Inflammatory macrophage (primary cell): ENCODE results near the gene ALG1.
"Not testable (repeated sequence)": the region's sequence is repeated elsewhere in the genome, so short reads cannot be mapped to it uniquely, and the experiment has no call there.

Source experiments
- DNase-seq, 2 donors: peaks; one replicate each; pipeline ENCODE4 v3.0.0-alpha.2; 2020 to 2022
- total RNA-seq, 18 experiments: gene quantifications; one replicate each; lab custom pipeline; 2026; ENCODE audit warnings: mixed read lengths in 6 of 18, inconsistent platforms in 2 of 18; lab: John Stamatoyannopoulos, UW

The ALG1 gene
- 12.3 to 57.8 (median 33.7) reads per million in 18 experiments for total RNA-seq

DNA sequence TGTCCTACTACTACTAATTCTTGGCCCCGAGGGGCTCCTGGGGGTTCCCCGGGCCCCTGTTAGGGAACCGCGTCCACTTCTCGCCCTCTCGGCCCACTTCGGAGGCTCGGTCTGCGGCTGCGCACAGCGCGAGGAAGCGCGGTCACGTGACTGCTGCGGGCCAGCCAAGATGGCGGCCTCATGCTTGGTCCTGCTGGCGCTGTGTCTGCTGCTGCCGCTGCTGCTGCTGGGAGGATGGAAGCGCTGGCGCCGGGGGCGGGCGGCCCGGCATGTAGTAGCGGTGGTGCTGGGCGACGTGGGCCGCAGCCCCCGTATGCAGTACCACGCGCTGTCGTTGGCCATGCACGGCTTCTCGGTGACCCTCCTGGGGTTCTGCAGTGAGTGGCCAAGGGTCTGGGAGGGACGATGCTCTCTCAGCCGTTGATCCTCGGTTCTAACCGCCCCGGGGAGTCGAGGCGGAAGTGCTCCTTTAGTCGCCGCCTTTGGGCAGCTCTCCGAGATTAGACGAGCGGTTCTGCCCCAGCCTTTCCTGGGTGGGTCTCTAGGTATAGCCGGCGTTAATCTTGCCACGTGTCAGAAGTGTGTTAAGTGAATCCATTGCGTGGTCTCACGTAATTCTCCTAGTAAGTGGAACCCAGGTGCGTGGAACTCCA is at the start of gene ALG1:
TSS of gene ALG1 (plus strand) at position 163 of the 653 bp plus-strand sequence. CDS start at position 170, 7 bp downstream.
- peak; percentile 88 to 93 for DNase-seq

- DNase-seq, result no peak
These were observed 49.1 kb upstream of the ALG1 start for GRCh38 chr16:5022521-5022920.

DNA sequence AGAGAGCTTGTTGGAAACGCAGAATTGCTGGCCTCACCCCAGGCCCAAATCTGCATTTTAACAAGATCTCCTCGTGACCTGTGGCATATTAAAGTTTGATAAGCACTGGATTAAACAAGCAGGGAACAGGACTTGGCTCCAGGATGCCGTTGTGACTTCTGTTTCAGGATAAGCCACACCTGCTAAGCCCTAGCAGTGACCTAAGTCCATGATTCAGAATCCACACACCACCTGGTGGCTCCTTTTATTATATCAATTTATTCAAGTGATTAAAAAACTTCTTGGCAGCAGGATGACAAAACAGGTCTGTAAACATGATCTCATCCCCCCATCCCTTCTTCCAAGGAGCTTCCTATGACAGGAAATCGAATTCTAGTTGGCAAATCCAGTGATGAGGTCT is 47.0 kb upstream of the ALG1 start:
- no peak for DNase-seq

DNA sequence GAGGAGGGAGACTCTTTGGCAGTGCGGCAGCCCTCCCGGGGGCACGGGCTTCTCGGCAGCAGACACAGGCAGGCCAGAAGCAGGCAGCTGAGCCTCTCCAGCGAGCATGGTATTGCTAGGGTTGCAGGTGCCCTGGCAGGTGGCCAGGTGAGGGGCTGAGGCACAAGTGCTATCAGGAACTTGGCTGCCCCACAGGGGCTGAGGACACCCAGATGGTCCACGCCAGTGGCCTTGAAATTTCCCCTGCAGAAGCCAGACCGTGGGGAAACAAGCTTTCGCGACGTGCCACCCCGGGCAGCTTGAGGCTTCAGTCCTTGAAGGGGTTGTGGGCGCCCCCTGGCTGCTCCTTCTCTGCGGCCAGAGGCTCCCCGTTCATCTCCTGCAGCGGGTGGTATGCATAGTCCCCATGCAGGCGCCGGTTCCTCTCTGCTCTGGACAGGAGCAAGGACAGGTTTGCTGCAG is 46.4 kb upstream of the ALG1 start:
- no peak for DNase-seq

- DNase-seq, result no peak
These were observed 45.0 kb upstream of the ALG1 start for GRCh38 chr16:5026664-5027063.

GRCh38 chr16:5027086-5027485 is 44.6 kb upstream of the ALG1 start:
- no peak for DNase-seq

GRCh38 chr16:5027575-5028235 is 43.9 kb upstream of the ALG1 start:
- no peak for DNase-seq

DNA sequence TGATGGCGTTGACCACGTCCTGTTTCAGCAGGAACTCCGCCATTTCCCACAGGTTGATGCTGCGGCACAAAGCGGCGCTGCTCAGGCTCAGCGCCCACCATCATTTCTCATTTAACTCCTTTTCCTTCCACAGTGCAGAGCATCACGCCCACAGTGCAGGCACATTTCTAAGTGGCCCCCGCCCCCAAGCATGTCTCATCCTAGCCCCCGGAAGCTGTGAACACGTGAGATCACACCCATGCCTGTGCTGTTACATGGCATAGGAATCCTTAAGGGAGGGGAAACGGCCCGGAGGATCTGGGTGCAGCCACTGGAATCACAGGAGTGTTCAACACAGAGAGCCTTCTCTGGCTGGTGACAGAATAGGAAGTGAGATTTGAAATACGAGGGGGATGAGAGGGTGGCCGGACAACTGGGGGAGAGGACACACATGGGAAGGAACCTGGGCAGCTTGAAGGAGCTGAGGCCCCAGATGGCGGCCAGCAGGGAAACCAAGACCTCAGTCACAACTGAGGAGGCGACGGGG is 42.6 kb upstream of the ALG1 start:
- DNase-seq, result no peak

- no peak for DNase-seq
These were observed 41.3 kb upstream of the ALG1 start for GRCh38 chr16:5030251-5030870.

DNA sequence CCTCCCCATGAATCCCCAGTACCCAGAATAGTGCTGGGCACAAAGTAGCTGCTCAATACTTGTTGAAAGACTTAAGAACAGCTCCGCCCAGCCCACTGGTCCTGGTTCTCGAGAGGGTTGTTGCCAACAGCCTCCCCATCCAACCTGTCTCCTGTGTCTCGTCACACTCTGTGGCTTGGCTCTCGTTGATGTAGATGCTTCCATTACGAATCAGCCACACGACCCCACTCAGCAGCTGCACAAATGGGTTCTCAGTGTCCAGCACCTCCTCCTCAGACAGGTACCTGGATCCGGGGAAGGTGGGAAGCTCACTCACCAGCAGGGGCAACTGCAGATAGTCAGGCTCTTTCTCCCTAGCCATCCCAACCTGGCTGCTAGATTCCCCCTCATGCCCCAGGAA is 40.0 kb upstream of the ALG1 start:
- DNase-seq, result no peak

- peak; percentile 20 to 36 for DNase-seq
These were observed 38.9 kb upstream of the ALG1 start for GRCh38 chr16:5032748-5033167.

GRCh38 chr16:5033256-5034166 is 38.1 kb upstream of the ALG1 start, which contains the start of gene NAGPA:
Gene NAGPA, minus strand, starts transcription at chr16:5033935. Its CDS starts 21 bp downstream, at chr16:5033914.
- peak; percentile 73 to 85 for DNase-seq

- peak in 1 of 2 donors; percentile 7 for DNase-seq
These were observed 37.5 kb upstream of the ALG1 start for GRCh38 chr16:5034167-5034523.

DNA sequence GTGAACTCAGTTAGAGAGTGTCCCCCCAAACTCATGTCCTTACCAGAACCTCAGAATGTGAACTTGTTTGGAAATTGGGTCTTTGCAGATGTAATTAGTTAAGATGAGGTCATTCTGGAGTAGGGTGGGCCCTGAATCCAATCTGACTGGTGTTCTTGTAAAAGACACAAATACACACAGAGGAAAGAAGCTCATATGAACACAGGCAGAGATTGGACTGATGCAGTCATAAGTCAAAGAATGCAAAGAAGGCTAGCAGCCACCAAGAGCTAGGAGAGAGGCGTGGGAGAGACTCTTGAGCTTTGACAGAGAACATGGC is 35.8 kb upstream of the ALG1 start:
- DNase-seq, result no peak

DNA sequence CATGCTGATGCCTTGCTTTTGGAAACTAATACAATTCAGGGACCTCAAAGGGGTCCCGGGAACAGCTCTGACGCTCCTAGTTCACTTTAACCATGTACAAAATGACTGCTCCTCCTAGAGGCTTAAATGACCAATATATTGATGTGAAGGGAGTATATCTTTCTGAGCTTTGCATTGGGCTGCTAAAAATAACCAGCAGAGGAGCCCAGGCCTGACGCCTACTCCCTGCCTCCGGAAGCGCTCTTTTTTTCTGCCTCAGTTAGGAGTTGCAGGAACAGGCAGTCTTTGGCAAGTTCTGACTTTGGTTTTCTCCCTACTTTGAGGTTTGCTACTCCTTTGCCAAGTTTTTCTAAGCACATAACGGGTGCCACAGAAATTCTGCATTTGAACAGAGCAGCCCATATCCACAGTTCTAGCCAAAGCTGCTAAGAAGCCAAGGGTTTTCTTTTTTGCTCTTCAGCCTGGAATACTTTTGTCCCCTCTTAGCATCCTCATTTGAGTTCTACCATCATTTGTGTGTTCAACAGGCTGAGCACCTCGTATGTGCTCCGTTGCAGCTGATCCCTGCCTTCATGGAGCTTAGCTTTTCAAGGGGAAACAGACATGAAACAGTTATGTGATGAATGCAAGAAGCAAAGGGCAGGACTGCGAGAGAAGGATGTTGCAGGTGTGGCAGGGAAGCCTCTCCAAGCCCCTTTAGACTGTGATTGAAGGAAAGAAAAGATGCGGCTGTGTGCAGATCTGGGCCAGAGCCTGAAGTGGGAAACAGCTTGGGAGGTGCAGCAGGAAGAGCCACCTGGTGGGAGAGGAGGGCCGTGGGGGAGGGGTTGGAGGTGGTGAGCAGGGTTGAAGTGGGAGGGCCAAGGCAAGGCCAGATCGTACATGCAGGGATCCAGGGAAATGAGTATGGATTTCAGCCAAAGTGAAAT is 35.2 kb upstream of the ALG1 start:
- DNase-seq, result peak; percentile 17 to 46

DNA sequence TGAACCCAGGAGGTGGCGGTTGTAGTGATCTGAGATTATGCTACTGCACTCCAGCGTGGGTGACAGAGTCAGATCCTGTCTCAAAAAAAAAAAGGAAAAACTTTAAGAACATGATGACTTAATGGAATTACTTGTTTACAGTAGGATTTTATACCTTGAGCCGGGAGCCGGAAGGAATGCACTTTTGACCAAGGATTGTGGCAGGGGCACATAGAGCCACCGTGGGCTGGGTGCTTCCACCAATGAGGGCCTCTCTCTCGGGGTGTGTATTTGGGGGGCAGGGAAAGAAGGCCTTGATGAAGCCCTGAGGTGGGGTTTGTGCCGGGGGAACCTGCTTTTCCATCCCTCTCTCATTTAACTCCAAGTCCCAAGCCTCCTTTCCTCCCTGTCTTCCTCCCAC is 31.2 kb upstream of the ALG1 start:
- DNase-seq, result no peak

DNA sequence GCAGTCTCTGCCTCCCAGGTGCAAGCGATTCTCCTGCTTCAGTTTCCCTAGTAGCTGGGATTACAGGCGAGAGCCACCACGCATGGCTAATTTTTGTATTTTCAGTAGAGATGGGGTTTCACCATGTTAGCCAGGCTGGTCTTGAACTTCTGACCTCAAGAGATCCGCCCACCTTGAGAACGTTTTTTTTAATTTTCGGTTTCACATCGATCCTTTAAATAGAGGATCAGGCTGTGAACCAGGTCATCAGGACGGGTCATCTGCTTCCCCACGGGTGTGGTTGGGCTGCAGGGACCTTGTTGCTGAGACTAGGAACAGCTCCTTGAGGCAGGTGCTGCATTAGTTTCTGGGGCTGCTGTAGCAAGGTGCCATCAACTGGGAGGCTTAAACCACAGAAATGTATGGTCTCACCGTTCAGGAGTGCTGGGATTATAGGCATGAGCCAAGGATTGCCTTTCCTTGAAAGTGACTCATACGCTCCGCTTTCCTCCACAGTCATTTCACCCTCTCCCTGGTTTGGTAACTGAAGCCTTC is 30.0 kb upstream of the ALG1 start:
- DNase-seq, result no peak

GRCh38 chr16:5042574-5043171 is 29.0 kb upstream of the ALG1 start:
- no peak for DNase-seq

- DNase-seq, result no peak
These were observed 27.6 kb upstream of the ALG1 start for GRCh38 chr16:5044011-5044540.

- DNase-seq, result not testable (repeated sequence)
These were observed 27.1 kb upstream of the ALG1 start for GRCh38 chr16:5044581-5044980.
